ENCODE data around the gene EFNA5.

EFNA5 gene

DNA sequence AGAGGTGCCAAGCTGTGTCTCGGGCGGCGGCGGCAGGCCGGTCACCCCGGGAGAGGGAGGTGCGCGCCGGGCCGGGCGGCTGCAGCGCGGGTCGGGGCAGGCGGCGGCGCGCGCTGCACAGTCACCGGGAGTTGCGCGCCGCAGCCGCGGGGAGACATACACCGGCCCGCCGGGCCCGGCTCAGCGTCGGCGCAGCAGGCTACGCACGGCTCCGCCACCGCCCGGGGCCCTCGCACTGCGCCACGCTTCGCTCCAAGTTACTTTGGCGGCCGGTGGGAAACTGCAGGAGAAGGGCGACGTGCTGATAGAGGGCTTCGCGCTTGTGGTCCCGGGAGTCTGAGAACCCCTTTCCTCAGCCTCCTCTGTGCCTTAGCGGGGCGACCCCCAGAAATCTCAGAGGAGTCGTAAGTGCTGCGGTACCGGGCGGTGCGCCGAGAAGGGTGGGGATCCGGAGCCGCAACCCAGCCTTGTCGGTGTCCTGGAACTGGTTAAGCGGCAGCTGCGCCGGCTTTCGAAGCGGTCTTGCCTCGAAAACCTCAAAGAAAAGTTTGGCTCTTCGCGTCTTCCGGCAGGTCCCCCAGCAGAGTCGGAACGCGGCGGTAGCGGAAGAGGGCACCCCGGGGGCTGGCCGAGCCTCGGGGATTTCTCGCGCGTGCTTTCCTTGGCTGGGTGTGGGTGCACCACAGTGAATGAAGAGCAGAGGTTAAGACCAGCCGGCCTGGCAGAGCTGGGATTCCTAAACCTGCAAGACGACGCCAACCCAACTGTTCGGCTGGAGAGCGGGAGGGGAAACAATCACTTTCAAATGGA lies at the start of gene EFNA5:
TSS of gene EFNA5 (minus strand) at position 6 of the 810 bp plus-strand sequence.
- in situ Hi-C loops (cut with HindIII; ENCODE audit: low sequenced_read_pairs), result no loop called here

DNA sequence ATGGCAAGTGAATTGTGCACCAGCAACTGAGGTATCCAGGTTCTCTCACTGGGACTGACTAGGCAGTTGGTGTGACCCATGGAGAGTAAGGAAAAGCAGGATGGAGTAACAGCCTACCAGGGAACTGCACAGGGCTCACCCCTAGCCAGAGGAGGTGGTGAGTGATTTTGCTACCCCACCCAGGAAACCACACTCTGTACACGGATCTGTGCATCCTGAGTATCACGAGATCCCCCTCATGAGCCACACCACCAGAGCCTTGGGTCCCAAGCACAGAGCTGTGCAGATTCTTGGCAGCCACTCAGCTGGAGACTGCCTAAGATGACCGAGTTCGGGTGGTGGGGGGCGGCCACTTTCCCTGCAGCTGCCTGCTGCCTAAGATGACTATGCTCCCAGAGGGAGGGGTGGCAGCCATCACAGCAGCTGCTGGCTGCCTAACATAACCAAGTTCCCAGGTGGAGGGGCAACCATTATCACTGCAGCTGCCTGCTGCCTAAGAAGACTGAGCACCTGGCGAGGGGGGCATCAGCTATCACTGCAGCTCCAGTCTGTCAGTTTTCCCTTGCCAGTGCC lies 48.4 kb upstream of the EFNA5 start:
- in situ Hi-C loops (cut with HindIII; ENCODE audit: low sequenced_read_pairs), result no loop called here

GRCh38 chr5:107717816-107718215 lies 47.1 kb upstream of the EFNA5 start:
- in situ Hi-C loops (cut with HindIII; ENCODE audit: low sequenced_read_pairs), result no loop called here

DNA sequence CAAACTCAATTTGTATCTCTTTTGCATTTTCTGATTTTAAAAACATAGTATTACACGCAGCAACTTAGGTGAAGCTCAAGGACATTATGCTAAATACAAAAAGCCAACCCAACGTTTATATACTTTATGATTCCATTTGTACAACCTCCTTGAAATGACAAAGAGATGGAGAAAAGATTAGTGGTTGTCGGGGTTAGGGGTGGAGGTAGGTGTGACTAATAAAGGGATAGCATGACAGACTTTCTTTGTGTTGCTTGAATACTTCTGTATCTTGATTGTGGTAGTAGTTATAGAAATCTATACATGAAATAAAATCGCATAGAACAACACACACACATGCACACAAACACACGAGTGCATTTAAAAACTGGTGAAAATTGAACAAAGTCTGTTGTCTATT lies 42.5 kb upstream of the EFNA5 start:
- in situ Hi-C loops (cut with HindIII; ENCODE audit: low sequenced_read_pairs), result no loop called here

- in situ Hi-C loops (cut with HindIII; ENCODE audit: low sequenced_read_pairs), result no loop called here
These were observed 41.7 kb upstream of the EFNA5 start for GRCh38 chr5:107712359-107712870.

DNA sequence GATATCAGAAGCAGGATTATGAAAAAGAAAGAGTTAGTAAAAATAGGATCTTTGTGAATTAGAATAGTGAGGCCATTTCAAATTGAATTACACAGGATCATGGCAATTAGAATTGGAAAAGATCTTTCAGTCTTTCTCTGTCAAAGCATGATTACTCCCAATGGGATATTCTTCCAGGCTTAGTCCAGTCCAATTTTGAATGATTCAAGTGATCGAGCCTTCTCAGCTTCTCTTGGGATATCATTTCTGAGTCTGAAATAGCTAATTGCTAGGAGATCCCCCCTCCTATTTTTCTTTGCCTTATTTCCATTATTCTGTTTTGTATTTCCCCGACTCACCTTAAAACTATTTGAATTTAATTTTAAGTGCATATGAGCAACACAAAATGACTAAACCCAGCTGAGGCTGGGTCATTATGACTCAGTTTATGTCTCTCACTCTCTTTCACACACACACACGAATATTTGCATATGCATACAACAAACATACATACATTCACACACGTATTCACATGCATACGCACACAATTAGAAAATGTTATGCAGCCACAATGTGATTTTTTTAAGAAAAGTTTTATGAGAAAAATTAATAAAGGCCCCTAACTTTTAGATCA lies 34.8 kb upstream of the EFNA5 start:
- in situ Hi-C loops (cut with HindIII; ENCODE audit: low sequenced_read_pairs), result no loop called here

- in situ Hi-C loops (cut with HindIII; ENCODE audit: low sequenced_read_pairs), result no loop called here
These were observed 34.1 kb upstream of the EFNA5 start for GRCh38 chr5:107704681-107705401.

GRCh38 chr5:107700481-107700880 lies 29.7 kb upstream of the EFNA5 start:
- in situ Hi-C loops (cut with HindIII; ENCODE audit: low sequenced_read_pairs), result no loop called here

DNA sequence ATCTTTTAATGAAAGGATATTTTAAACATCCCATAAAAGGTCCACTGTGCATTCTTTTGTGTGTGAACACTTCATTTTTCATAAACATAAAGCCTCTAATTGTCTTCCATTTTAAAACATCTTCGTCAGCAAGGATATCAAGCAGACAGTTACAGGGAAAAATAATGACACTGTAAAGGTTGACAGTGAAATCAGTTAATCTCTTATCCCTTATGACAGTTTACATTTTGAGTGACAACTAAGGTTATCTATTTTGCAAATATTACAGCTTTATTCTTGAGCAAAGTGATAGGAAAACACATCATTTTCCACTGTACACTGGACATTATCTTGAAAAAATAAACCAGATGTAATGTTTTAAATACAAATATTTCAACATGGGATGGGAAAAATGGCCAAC lies 28.7 kb upstream of the EFNA5 start:
- in situ Hi-C loops (cut with HindIII; ENCODE audit: low sequenced_read_pairs), result no loop called here

DNA sequence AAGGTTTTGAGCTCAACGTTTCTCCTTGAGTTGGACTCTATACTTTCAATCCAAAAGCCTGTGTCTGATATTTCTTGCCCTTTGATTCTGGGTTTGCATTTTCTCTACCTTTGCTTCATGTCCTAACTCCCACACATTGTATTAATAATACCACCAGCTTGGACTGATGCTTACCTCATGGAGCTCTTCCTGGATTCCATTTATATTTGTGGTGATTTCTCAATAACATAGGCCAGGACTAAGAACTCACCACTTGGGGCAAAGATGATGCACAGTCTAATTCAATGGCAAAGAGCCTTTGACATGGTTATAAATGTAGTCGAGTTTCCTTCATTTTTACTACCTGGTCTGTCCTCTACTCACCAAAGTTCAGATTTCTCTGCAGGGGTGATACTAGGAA lies 27.5 kb upstream of the EFNA5 start:
- in situ Hi-C loops (cut with HindIII; ENCODE audit: low sequenced_read_pairs), result no loop called here

DNA sequence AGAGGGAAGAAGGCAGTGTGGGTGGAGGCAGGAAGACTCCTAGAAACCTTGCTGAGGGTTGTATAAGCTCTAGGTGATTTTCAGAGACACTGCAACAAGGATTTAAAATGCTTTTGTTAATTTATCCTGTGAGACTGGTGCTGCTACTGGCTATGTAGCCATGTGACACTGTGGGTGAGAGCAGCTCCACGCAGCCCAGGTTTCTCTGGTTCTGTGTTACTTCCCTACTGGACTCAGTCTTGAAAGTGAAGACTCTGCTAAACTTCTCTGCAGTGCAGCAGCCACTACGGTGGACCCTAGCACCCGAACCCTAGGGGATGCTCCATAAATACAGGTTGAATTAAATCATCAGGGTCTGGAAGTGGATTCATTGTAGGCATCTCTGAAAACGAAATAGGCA lies 25.8 kb upstream of the EFNA5 start:
- in situ Hi-C loops (cut with HindIII; ENCODE audit: low sequenced_read_pairs), result no loop called here

- in situ Hi-C loops (cut with HindIII; ENCODE audit: low sequenced_read_pairs), result no loop called here
These were observed 25.3 kb upstream of the EFNA5 start for GRCh38 chr5:107696080-107696479.

GRCh38 chr5:107687937-107688336 lies 17.2 kb upstream of the EFNA5 start:
- in situ Hi-C loops (cut with HindIII; ENCODE audit: low sequenced_read_pairs), result no loop called here

DNA sequence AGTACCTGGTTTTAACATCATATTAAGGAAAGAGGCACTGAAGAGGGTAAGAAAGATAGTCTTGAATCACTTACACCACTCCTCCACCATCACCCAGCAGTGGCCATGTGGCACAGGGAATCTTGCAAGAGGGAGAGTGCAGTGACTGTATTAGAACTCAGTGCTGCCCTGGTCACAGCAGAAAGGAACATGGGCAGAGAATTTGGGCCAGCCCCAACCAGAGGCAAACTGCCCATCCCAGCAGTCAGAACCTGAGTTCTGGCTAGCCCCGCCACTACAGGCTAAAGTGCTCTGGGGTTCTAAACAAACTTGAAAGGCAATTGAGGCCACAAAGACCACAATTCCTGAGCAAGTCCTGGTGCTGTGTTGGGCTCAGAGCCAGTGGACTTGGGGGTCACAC lies 16.7 kb upstream of the EFNA5 start:
- in situ Hi-C loops (cut with HindIII; ENCODE audit: low sequenced_read_pairs), result no loop called here

DNA sequence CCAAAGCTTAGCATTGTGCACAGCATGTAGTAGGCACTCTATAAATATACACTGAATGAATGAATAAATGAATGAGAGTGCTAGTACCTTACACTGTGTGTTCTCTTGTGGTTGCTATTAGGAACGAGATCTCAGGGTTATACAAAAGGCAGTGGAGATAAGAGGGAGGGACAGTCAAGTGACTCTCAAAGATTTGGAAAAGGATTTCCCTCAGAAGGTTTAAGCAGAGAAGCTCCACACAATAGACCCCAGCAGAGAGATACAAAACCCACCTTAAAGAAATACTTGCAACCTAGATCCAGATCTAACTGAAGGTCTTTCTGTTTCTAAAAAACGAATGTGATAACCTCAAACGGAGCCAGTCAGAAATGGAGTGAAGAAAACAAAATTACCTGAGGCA lies 11.8 kb upstream of the EFNA5 start:
- in situ Hi-C loops (cut with HindIII; ENCODE audit: low sequenced_read_pairs), result no loop called here

GRCh38 chr5:107680799-107681198 lies 10.1 kb upstream of the EFNA5 start:
- in situ Hi-C loops (cut with HindIII; ENCODE audit: low sequenced_read_pairs), result no loop called here

DNA sequence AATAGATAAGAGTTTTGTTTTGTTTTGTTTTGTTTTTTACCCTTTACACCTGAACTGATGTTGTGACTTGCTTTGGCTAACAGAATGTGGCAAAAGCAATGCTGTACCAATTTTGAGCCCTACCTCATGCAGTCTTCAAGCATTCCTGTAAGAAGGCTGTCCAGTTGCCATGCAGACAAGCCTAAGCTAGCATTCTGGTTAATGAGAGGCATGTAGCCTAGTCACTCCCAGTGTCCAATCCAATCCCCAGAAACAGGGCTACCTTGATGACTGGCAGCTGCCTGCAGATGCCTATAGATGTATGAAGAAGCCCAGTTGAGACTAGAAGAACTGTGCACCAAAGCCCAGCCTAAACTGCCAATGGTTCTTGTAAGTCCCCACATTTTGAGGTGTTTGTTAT lies 9.4 kb upstream of the EFNA5 start:
- in situ Hi-C loops (cut with HindIII; ENCODE audit: low sequenced_read_pairs), result no loop called here

GRCh38 chr5:107676702-107677101 lies 6.0 kb upstream of the EFNA5 start:
- in situ Hi-C loops (cut with HindIII; ENCODE audit: low sequenced_read_pairs), result no loop called here

GRCh38 chr5:107675201-107675600 lies 4.5 kb upstream of the EFNA5 start:
- in situ Hi-C loops (cut with HindIII; ENCODE audit: low sequenced_read_pairs), result no loop called here

- in situ Hi-C loops (cut with HindIII; ENCODE audit: low sequenced_read_pairs), result no loop called here
These were observed 3.9 kb upstream of the EFNA5 start for GRCh38 chr5:107674655-107675054.

DNA sequence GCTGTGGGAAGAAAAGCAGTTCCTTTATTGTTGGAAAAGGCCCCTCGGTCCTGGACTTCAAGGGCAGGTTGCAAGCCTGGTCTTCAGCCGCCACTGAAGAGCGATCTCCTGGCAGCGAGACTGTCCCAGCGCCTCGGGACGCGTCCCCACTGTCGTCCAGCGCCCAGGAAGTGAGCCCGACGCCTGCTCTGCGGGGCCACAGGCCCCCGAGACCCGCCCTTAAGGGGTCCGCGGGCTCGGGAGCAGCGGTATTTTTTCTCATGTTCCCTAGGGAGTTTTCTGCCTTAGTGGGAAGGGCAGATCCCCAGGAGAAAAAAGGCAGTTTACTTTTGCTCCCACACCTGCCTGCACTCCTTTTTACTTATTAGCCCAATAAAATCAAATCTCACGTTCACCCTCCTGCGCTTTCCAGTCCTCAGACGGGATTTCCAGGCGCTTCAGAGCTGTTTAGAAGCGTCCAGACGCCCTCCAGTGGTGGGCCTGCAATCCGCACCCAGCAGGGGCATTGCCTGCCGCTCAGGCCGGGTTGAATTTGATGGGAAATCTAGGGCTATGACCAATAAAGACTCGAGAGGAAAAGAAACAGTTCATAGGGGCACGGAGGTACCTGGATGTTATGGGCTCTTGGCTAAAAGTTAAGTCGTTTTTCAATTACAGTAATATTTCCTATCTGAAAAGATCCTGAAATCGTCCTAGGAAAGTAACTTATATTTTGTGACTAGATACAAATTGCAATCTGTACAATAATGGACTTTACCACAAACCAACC lies 2.8 kb upstream of the EFNA5 start:
- in situ Hi-C loops (cut with HindIII; ENCODE audit: low sequenced_read_pairs), result no loop called here

All from endothelial cell of hepatic sinusoid (primary cell).